ENCODE data around the gene GRN.
"Not testable (repeated sequence)": the region's sequence is repeated elsewhere in the genome, so short reads cannot be mapped to it uniquely, and the experiment has no call there.

GRN gene

DNA sequence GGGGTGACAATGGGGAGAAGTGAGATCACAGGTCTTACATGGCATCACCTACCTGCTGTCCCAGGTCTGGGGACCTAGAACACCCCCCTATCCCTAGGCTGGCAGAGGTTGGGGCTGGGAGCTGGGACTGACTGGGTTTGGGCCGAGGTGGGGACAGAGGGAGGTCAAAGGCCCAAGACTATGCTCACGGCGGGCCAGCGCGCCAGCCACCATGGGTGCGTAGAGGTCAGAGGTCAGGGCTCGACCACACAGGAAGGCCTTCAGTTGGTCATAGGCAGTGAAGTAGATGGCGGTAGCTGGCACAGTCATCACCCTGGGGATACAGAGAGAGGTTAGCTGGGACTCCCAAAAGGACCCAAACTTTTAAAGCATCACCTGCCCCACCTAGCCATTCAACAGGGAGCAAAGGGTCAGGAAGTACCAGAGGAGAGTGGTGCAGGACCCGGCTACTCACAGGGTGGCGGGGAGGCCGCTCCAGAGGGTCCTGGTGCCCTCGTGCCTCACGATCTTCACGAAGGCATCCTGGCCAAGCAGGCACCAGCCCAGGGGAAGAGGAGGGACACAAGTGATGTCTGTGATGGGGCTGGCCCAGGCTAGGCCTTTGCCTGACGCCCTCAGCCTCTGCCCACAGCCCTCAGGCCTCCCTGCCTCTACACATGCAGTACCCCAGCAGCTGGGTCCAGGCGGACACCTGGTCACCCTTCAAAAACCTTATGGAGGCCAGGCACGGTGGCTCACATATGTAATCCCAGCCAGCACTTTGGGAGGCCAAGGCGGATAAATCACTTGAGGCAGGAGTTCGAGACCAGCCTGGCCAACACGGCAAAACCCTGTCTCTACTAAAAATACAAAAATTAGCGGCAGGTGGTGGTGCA, 23.6 kb upstream of the GRN start:
- no peak for DNase-seq (ENCODE audit: low spot score)

- no peak for DNase-seq (ENCODE audit: low spot score)
Observed at GRCh38 chr17:44322236-44322895, 22.7 kb upstream of the GRN start.

DNA sequence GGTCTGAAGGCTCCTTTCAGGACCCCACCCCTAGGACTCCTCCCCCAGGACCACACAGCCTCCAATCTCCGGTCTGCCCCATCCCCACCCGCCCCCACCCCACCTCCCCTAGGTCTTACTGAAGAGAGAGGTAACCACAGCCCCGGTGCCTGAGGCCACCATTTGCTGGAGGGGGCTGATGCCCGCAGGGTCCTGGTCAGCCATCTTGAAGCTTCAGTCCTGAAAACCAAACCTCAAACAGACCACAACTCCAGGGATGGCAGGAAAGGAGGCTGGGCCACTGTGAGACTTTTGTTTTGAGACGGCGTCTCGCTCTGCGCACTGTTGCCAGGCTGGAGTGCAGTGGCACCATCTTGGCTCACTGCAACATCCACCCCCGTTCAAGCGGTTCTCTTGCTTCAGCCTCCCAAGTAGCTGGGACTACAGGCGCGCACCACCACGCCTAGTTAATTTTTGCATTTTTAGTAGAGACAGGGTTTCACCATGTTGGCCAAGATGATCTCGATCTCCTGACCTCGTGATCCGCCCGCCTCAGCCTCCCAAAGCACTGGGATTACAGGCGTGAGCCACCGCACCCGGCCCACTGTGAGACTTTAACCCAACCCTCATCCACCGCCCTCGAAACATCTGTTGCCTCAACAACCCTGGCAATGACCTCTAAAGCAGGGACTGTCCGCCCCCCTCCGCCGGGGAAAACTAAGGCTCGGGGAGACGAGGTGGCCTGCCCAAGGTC, 21.6 kb upstream of the GRN start:
- no peak for DNase-seq (ENCODE audit: low spot score)

- peak; percentile 46 for DNase-seq (ENCODE audit: low spot score)
Observed at GRCh38 chr17:44324092-44324570, 21.0 kb upstream of the GRN start.

- DNase-seq (ENCODE audit: low spot score), result peak; percentile 96
Observed at GRCh38 chr17:44324571-44325275, 20.4 kb upstream of the GRN start, which contains the start of gene SLC25A39. SLC25A39 (minus strand) TSS chr17:44324823; CDS start chr17:44323562, 1,261 bp downstream.

DNA sequence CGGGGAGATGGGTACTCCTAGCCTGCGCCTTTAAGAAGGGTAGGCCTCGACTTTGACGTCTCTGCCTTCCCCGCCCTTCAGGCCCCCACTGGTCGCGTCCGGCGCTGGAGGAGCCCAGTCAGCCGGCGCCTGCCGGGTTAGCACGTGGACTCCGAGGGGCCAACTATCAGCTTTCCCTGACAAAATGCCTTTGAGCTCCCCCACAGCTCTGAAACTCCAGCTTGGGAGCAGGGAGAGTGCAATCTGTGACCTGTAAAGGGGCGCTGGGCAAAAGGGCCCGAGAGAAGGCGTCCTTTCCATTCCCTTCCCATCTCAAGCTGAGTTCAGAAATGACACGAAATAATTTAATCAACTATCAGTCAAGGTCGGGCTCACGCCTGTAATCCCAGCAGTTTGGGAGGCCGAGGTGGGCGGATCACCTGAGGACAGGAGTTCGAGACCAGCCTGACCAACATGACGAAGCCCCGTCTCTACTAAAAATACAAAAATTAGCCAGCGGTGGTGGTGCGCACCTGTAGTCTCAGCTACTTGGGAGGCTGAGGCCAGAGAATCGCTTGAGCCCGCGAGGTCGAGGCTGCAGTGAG, 18.1 kb upstream of the GRN start:
- peak; percentile 95 for DNase-seq (ENCODE audit: low spot score)

- DNase-seq (ENCODE audit: low spot score), result no peak
Observed at GRCh38 chr17:44327715-44328449, 17.2 kb upstream of the GRN start.

DNA sequence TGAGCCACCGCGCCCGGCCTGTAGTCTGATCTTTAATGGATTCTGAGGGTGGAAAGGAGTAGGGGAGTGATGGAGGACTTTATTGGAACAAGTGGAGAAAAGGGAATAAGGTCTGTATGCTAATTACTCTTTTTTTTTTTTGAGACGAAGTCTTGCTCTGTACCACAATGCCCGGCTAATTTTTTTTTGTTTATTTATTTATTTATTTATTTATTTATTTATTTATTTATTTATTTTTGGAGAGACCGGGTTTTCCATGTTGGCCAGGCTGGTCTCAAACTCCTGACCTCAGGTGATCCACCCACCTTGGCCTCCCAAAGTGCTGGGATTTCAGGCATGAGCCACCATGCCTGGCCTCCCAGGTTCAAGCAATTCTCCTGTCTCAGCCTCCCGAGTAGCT, 15.6 kb upstream of the GRN start:
- DNase-seq (ENCODE audit: low spot score), result not testable (repeated sequence)

DNA sequence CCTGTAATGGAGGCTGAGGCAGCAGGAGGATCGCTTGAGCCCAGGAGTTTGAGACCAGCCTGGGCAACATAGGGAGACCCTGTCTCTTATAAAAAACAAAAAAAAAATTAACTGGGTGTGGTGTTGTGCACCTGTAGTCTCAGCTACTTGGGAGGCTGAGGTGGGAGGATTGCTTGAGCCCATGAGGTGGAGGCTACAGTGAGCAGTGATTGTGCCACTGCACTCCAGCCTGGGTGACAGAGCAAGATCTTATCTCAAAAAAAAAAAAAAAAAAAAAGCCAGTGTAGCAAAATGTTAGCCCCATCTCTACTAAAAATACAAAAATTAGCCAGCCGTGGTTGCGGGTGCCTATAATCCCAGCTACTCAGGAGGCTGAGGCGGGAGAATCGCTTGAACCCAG, 14.8 kb upstream of the GRN start:
- DNase-seq (ENCODE audit: low spot score), result not testable (repeated sequence)

- peak; percentile 62 for DNase-seq (ENCODE audit: low spot score)
Observed at GRCh38 chr17:44331249-44331760, 13.8 kb upstream of the GRN start.

DNA sequence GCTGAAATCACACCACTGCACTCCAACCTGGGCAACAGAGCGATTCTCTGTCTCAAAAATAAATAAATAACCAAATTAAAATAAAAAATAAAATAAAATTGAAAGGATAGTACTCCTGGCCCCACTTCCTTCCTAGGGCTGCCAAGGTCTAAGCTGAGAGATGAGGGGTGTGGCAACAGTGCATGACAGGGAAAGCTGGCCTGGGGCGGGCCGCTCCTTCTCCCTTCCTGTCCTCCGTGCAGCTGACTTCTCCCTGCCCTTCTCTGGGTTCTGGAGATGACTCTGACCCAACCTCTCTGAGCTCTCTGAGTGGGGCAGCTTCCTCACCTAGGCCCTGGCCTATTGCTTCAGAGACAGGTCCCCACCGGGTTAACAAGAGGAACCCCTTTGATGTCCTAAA, 11.7 kb upstream of the GRN start:
- DNase-seq (ENCODE audit: low spot score), result no peak

DNA sequence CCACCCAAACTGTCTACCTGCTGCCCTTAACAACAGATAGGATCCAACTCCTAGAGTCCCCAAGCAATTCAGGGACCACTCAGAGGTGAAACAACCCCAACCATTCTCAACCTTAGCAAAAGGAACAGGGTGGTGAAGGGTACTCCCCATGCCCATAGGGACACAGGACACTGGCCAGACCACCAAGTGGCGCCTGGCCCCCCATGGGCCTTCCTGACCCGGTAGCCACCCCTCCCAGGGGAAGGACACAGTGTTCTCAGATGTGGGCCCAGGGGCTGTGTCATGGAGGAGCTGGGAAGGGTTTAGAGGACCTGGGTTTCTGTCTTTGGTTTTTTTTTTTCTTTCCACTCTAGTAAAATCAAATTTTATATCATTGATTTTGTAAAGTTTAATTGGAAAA, 10.8 kb upstream of the GRN start:
- DNase-seq (ENCODE audit: low spot score), result no peak

GRCh38 chr17:44334727-44335126, 10.4 kb upstream of the GRN start:
- no peak for DNase-seq (ENCODE audit: low spot score)

GRCh38 chr17:44335564-44335963, 9.5 kb upstream of the GRN start:
- DNase-seq (ENCODE audit: low spot score), result no peak

- no peak for DNase-seq (ENCODE audit: low spot score)
Observed at GRCh38 chr17:44335968-44336367, 9.1 kb upstream of the GRN start.

GRCh38 chr17:44338702-44339101, 6.4 kb upstream of the GRN start:
- DNase-seq (ENCODE audit: low spot score), result no peak

- not testable (repeated sequence) for DNase-seq (ENCODE audit: low spot score)
Observed at GRCh38 chr17:44340553-44340952, 4.5 kb upstream of the GRN start.

DNA sequence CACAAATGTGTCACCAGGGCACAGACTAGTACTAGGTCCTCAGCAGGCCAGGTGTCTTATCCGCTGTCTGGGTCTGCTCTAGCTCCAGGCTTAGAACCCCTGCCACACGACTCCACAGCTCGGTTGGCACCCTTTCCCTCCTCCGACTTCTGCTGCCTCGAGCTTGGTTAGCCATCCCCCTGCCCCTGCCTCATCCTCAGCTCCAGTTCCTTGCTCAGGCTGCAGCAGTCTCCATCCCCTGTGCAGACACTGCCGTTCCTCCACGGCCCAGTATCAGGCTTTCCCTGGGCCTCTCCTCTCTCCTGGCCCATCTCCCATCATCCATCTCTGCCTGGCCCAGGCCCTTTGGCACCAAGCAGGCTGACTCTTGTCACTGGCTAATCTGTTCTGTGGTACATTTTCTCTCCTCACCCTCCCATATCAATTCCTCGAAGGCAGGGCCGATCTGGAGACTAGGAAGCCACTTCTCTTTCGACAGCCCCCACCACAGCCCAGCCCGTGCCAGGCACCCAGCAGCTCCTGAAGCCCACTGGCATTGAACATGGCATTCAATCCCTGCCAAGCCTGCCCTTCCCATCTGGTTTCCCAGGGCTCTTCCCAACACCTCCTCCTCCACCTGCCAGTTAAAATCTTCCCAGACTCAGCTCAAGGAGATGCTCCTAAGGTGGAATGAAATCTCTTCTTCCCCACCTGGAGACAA, 1.4 kb upstream of the GRN start:
- DNase-seq (ENCODE audit: low spot score), result no peak

GRCh38 chr17:44345454-44346026, 438 bp downstream of the GRN start:
- peak; percentile 68 for DNase-seq (ENCODE audit: low spot score)

Data from AG08396 (cell line).